Neural cell (in vitro differentiated cells): ENCODE results near the gene SCGB2B2. TPM values are rescaled to one million over a fixed set of nuclear protein-coding genes. Genes with fewer than 3 reads are reported as not detected.

Experiments
- H2AFZ ChIP-seq: fragments of 200-600, 300-800 bp; sonication (generic), shearing (Covaris generic); 2 replicates; pipeline ENCODE4 v1.6.0; 2014; ENCODE audit warnings: low read depth, mild to moderate bottlenecking, antibody characterized with exemption, low read length, moderate library complexity
- H3F3A ChIP-seq: fragments of 200-600 bp; shearing (Covaris generic); 2 replicates; pipeline ENCODE4 v1.6.1; 2016; ENCODE audit warnings: mild to moderate bottlenecking, moderate library complexity, mixed read lengths, antibody characterized with exemption, low read length; ENCODE audit not compliant: insufficient read depth, poor library complexity, severe bottlenecking
- H3K27ac ChIP-seq: fragments of 200-600, 300-800 bp; sonication (generic), shearing (Covaris generic); 2 replicates; pipeline ENCODE4 v1.5.1; 2014; ENCODE audit warnings: mild to moderate bottlenecking, low read length, moderate library complexity
- H3K27me3 ChIP-seq: fragments of 300-800, 200-600 bp; sonication (generic), shearing (Covaris generic); 2 replicates; pipeline ENCODE4 v1.6.0; 2014; ENCODE audit warnings: mild to moderate bottlenecking, low read depth, low read length, moderate library complexity; ENCODE audit not compliant: insufficient read depth
- H3K36me3 ChIP-seq: fragments of 300-800, 200-600 bp; sonication (generic), shearing (Covaris generic); 2 replicates; pipeline ENCODE4 v1.5.1; 2014; ENCODE audit warnings: mild to moderate bottlenecking, antibody characterized with exemption, low read length, moderate library complexity; ENCODE audit not compliant: insufficient read depth
- H3K4me2 ChIP-seq: fragments of 300-800, 200-600 bp; sonication (generic), shearing (Covaris generic); 2 replicates; pipeline ENCODE4 v1.6.0; 2014; ENCODE audit warnings: mild to moderate bottlenecking, low read length
- H3K4me3 ChIP-seq: fragments of 300-800, 200-600 bp; sonication (generic), shearing (Covaris generic); 2 replicates; pipeline ENCODE4 v1.5.1; 2014; ENCODE audit warnings: mild to moderate bottlenecking, low read length, moderate library complexity
- H3K79me2 ChIP-seq: fragments of 200-600 bp; shearing (Covaris generic); replicated peaks from 2 replicates; pipeline ENCODE4 v1.6.0; 2014; ENCODE audit warnings: mild to moderate bottlenecking, low read length, moderate library complexity; ENCODE audit not compliant: insufficient read depth
- H3K9ac ChIP-seq: fragments of 300-800, 200-600 bp; sonication (generic), shearing (Covaris generic); 2 replicates; pipeline ENCODE4 v1.6.1; 2016; ENCODE audit warnings: mild to moderate bottlenecking, low read length, mixed read lengths
- H3K9me2 ChIP-seq: fragments of 200-600 bp; shearing (Covaris generic); 2 replicates; pipeline ENCODE4 v1.6.1; 2016; ENCODE audit warnings: mild to moderate bottlenecking, low read length, mixed read lengths; ENCODE audit not compliant: insufficient read depth
- H3K9me3 ChIP-seq: fragments of 200-600, 300-800 bp; sonication (generic), shearing (Covaris generic); 2 replicates; pipeline ENCODE4 v1.6.1; 2016; ENCODE audit warnings: mild to moderate bottlenecking, mixed run types, low read length, moderate library complexity, mixed read lengths
- H4K20me1 ChIP-seq: fragments of 200-600 bp; shearing (Covaris generic); 2 replicates; pipeline ENCODE4 v1.6.1; 2016; ENCODE audit warnings: mild to moderate bottlenecking, mixed run types; ENCODE audit not compliant: insufficient read depth
- EP300 ChIP-seq: fragments of 450-650 bp; conservative IDR thresholded peaks from 2 replicates; pipeline ENCODE4 v1.6.1; 2014; ENCODE audit warnings: antibody characterized with exemption, mild to moderate bottlenecking, moderate library complexity; ENCODE audit not compliant: poor library complexity, severe bottlenecking
- EZH2 ChIP-seq: fragments of 200-600, 300-800 bp; shearing (Covaris generic), sonication (generic); IDR thresholded peaks from 2 replicates; pipeline ENCODE4 v1.6.1; 2014; ENCODE audit warnings: antibody characterized with exemption, low read length, borderline replicate concordance, mild to moderate bottlenecking; ENCODE audit not compliant: insufficient read depth, poor library complexity, severe bottlenecking
- MXI1 ChIP-seq: fragments of 450-650 bp; conservative IDR thresholded peaks from 2 replicates; pipeline ENCODE4 v1.6.1; 2014; ENCODE audit warnings: antibody characterized with exemption, mild to moderate bottlenecking; ENCODE audit not compliant: poor library complexity, severe bottlenecking
- POLR2AphosphoS5 ChIP-seq: IDR thresholded peaks from 2 replicates; pipeline ENCODE4 v1.6.1; 2012
- RAD21 ChIP-seq: fragments of 450-650 bp; conservative IDR thresholded peaks from 2 replicates; pipeline ENCODE4 v1.6.1; 2014; ENCODE audit warnings: antibody characterized with exemption, mild to moderate bottlenecking, moderate library complexity
- SMC3 ChIP-seq: fragments of 450-650 bp; conservative IDR thresholded peaks from 2 replicates; pipeline ENCODE4 v1.6.1; 2014; ENCODE audit warnings: antibody characterized with exemption, mild to moderate bottlenecking, moderate library complexity; ENCODE audit not compliant: poor library complexity
- TAF1 ChIP-seq: IDR thresholded peaks from 2 replicates; pipeline ENCODE4 v1.6.1; 2012; ENCODE audit warnings: low read depth
- polyA plus RNA-seq: library from polyadenylated mRNA; depleted of rRNA; stranded (reverse); fragments of >200 nt; gene quantifications from 2 replicates; pipeline ENCODE4 v1.2.3, GENCODE V29; 2014
- TF ChIP-seq, protein P1 (sequence below): fragments of 450-650 bp; IDR thresholded peaks from 2 replicates; pipeline ENCODE4 v1.5.1; 2014; ENCODE audit warnings: antibody characterized with exemption, mild to moderate bottlenecking, moderate library complexity; ENCODE audit not compliant: poor library complexity, severe bottlenecking
- TF ChIP-seq, protein P2 (sequence below): IDR thresholded peaks from 2 replicates; pipeline ENCODE4 v1.6.1; 2012; ENCODE audit warnings: borderline replicate concordance

The SCGB2B2 gene
- polyA plus RNA-seq, 1 donor from 2014 or later = 0.51 TPM

DNA sequence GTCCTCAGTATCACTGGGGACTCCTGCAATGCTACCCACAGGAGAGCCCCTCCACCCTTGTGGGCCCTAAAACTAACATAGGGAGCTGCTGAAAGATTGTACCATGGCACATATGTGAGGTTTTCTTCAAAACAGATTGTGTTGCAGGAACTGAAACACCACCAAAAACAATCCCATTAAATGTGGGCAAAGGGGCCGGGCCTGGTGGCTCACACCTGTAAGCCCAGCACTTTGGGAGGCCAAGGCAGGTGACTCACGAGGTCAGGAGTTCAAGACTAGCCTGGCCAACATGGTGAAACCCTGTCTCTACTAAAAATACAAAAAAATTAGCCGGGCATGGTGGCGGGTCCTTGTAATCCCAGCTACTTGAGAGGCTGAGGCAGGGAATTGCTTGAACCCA lies 34.7 kb downstream of the SCGB2B2 start:
- H3K9me2 ChIP-seq = no peaks in the 10 kb centered on the region
- no peaks in the 10 kb centered on the region for H3K79me2 ChIP-seq
- H3K4me2 ChIP-seq = no peak overlapping the region
- no peaks in the 10 kb centered on the region for H3K9me3 ChIP-seq
- H3F3A ChIP-seq = no peaks in the 10 kb centered on the region
- H2AFZ ChIP-seq = no peak overlapping the region
- no peaks in the 10 kb centered on the region for H3K27me3 ChIP-seq
- no peak overlapping the region for H3K27ac ChIP-seq
- no peaks in the 10 kb centered on the region for H3K36me3 ChIP-seq
- H3K9ac ChIP-seq = no peak overlapping the region
- TF ChIP-seq POLR2AphosphoS5 (no peak), MXI1 (no peak), EP300 (no peak)
- H4K20me1 ChIP-seq = no peaks in the 10 kb centered on the region
- H3K4me3 ChIP-seq = no peak overlapping the region

DNA sequence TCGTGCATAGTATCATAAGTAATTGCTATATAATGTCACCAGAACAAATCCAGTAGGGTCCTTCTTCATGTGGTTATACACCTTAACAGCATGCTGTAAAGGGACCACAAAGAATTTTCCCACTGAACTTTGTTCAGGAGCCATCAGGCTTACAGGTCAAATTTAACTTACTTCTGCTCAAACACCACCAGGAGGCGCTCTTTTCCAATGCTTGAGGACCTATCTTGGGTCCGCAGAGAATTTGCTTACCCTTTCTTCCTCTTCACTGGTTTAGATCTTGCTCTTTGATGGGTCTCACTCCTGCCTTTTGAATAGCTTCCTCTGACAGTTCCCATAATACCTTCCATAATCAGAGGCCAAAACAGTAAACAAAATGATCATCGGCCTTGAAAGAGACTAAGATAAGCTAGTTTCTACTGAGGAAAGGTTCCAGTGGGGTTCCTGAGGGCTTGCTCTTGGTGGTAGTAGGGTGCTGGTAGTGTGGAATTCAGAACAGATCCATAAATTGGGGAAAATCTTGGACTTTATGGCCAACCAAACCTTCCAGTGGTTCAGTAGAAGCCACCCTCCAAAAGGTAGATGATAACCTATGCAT lies 37.4 kb downstream of the SCGB2B2 start:
- Histone ChIP-seq H3K4me2 (no peak overlapping the region), H3K36me3 (no peaks in the 10 kb centered on the region), H3K9me3 (no peaks in the 10 kb centered on the region), H3K79me2 (no peaks in the 10 kb centered on the region), H3F3A (no peaks in the 10 kb centered on the region), H3K4me3 (no peak overlapping the region), H3K27me3 (no peaks in the 10 kb centered on the region), H3K9ac (no peak overlapping the region), H4K20me1 (no peaks in the 10 kb centered on the region), H3K27ac (no peak overlapping the region), H2AFZ (no peak overlapping the region), H3K9me2 (no peaks in the 10 kb centered on the region)
- TF ChIP-seq EZH2 (no peak), TAF1 (no peak), POLR2AphosphoS5 (no peak), RAD21 (peak; percentile 66), MXI1 (no peak), SMC3 (peak; percentile 67), EP300 (no peak)
- TF ChIP-seq, protein P1, sequence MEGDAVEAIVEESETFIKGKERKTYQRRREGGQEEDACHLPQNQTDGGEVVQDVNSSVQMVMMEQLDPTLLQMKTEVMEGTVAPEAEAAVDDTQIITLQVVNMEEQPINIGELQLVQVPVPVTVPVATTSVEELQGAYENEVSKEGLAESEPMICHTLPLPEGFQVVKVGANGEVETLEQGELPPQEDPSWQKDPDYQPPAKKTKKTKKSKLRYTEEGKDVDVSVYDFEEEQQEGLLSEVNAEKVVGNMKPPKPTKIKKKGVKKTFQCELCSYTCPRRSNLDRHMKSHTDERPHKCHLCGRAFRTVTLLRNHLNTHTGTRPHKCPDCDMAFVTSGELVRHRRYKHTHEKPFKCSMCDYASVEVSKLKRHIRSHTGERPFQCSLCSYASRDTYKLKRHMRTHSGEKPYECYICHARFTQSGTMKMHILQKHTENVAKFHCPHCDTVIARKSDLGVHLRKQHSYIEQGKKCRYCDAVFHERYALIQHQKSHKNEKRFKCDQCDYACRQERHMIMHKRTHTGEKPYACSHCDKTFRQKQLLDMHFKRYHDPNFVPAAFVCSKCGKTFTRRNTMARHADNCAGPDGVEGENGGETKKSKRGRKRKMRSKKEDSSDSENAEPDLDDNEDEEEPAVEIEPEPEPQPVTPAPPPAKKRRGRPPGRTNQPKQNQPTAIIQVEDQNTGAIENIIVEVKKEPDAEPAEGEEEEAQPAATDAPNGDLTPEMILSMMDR = peak; percentile 67
- TF ChIP-seq, protein P2, sequence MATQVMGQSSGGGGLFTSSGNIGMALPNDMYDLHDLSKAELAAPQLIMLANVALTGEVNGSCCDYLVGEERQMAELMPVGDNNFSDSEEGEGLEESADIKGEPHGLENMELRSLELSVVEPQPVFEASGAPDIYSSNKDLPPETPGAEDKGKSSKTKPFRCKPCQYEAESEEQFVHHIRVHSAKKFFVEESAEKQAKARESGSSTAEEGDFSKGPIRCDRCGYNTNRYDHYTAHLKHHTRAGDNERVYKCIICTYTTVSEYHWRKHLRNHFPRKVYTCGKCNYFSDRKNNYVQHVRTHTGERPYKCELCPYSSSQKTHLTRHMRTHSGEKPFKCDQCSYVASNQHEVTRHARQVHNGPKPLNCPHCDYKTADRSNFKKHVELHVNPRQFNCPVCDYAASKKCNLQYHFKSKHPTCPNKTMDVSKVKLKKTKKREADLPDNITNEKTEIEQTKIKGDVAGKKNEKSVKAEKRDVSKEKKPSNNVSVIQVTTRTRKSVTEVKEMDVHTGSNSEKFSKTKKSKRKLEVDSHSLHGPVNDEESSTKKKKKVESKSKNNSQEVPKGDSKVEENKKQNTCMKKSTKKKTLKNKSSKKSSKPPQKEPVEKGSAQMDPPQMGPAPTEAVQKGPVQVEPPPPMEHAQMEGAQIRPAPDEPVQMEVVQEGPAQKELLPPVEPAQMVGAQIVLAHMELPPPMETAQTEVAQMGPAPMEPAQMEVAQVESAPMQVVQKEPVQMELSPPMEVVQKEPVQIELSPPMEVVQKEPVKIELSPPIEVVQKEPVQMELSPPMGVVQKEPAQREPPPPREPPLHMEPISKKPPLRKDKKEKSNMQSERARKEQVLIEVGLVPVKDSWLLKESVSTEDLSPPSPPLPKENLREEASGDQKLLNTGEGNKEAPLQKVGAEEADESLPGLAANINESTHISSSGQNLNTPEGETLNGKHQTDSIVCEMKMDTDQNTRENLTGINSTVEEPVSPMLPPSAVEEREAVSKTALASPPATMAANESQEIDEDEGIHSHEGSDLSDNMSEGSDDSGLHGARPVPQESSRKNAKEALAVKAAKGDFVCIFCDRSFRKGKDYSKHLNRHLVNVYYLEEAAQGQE = no peak
